Kidney (tissue), 14 donors: ENCODE results near the gene PTPRG. TPM values are rescaled to one million over a fixed set of nuclear protein-coding genes. Genes with fewer than 3 reads are reported as not detected.

Experiments used
- DNase-seq, 5 donors: peaks; one replicate each; pipeline ENCODE4 v3.0.0-alpha.2; 2013 to 2020
- FAIRE-seq: peaks from 2 replicates; lab custom pipeline; 2012; peaks lifted over from hg19 to GRCh38; lab: Jason Lieb, UNC
- H3K27ac ChIP-seq, 2 donors: one replicate each; pipeline ENCODE4 v1.7.0; 2013; ENCODE audit warnings: low read depth in 2 of 2, low read length in 2 of 2, inconsistent platforms in 1 of 2
- H3K27me3 ChIP-seq: one replicate; pipeline ENCODE4 v1.7.1; 2013; ENCODE audit warnings: low read length, inconsistent platforms; ENCODE audit not compliant: control insufficient read depth, insufficient read depth
- H3K36me3 ChIP-seq, 3 donors: one replicate each; pipeline versions ENCODE4 v1.7.0 to v1.7.1; 2013; ENCODE audit warnings: low read length in 3 of 3, control low read depth in 1 of 3, inconsistent platforms in 1 of 3; ENCODE audit not compliant: insufficient read depth in 3 of 3, control insufficient read depth in 2 of 3
- H3K4me1 ChIP-seq, 3 donors: one replicate each; pipeline versions ENCODE4 v1.7.0 to v1.7.1; 2013; ENCODE audit warnings: low read length in 3 of 3, inconsistent platforms in 1 of 3, low read depth in 1 of 3; ENCODE audit not compliant: control insufficient read depth in 2 of 3, insufficient read depth in 2 of 3
- H3K4me3 ChIP-seq, 3 donors: one replicate each; pipeline versions ENCODE4 v1.7.0 to v1.8.1; 2013; ENCODE audit warnings: low read length in 3 of 3, control low read depth in 1 of 3, inconsistent platforms in 1 of 3
- H3K9ac ChIP-seq, 3 donors: one replicate each; pipeline versions ENCODE4 v1.7.0 to v1.7.1; 2013; ENCODE audit warnings: low read length in 3 of 3, control low read depth in 1 of 3, inconsistent platforms in 1 of 3
- H3K9me3 ChIP-seq, 3 donors: one replicate each; pipeline versions ENCODE4 v1.7.0 to v1.7.1; 2013; ENCODE audit warnings: low read length in 3 of 3, control low read depth in 1 of 3, inconsistent platforms in 1 of 3; ENCODE audit not compliant: control insufficient read depth in 2 of 3, insufficient read depth in 1 of 3
- CTCF ChIP-seq: IDR thresholded peaks from 3 replicates; pipeline ENCODE4 v1.5.1; 2012; ENCODE audit warnings: mild to moderate bottlenecking, moderate library complexity, borderline replicate concordance; ENCODE audit not compliant: insufficient read depth; ENCODE audit errors: extremely low read depth
- intact Hi-C: fragments of 100-400 bp; cut with DNase I; formaldehyde crosslinking; loops from one replicate; pipeline ENCODE4 v1.11.1; 2022
- polyA plus RNA-seq: library from polyadenylated mRNA; stranded (reverse); fragments of 350-450 nt; fragmentation: Illumina TruSeq; extraction: RNeasy Lipid Tissue Mini Kit (QIAGEN cat#74804); gene quantifications from one replicate; pipeline ENCODE4 v1.2.3, GENCODE V29; 2014; ENCODE audit warnings: low read depth, low replicate concordance; ENCODE audit not compliant: insufficient read depth
- total RNA-seq: library from RNA; stranded (reverse); fragmentation: NEBNext Ultra II Directional; extraction: Animal tissue kit (Norgen Biotek cat#: 25700); gene quantifications from one replicate; pipeline ENCODE4 v1.2.1, GENCODE V29; 2021
- donor health status: control.
- donor health status: control.
- donor health status: control.
- donor health status: control.
- donor health status: control.
- donor health status: DM: yes; HTN: yes; CAD: no.
- donor health status: Normal renal cell carcinoma (clear cell type).

PTPRG gene
- total and polyA plus RNA-seq, 2 donors from 2014 or later: 9.2 to 154 TPM

DNA sequence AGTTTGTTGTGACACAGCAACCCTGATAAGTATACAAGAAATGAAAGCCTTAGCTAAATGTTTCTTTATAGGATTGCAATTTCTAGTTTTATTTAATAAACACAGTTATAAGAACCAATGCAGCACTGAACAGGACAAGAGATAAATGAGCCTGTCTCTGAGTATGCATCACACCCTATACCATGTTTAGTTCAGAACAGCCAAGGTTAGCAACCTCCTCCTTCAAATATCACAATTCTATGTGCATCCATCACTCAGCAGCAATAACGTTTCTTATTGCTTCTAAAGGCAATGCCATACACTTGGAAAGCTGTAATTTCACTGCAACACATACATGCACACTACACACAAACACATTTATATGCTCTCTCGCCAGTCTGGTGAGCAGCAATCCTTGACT lies 280.6 kb downstream of the PTPRG start:
- intact Hi-C loops: no loop called here
- H3K36me3 ChIP-seq: no peaks in the 10 kb centered on the region
- no peak for TF ChIP-seq CTCF
- H3K9me3 ChIP-seq: no peaks in the 10 kb centered on the region
- H3K4me1 ChIP-seq: peaks cover 0 to 29% (median 11%) of the 10 kb centered on the region in 3 donors
- no peak overlapping the region for H3K27ac ChIP-seq
- H3K9ac ChIP-seq: no peak overlapping the region
- DNase-seq: no peak
- H3K27me3 ChIP-seq: no peaks in the 10 kb centered on the region
- H3K4me3 ChIP-seq: peak overlapping the region in 2 of 3 donors; percentile 1 to 4
- no peak for FAIRE-seq

GRCh38 chr3:61844346-61844745 lies 283.0 kb downstream of the PTPRG start:
- peaks cover 3 to 43% (median 28%) of the 10 kb centered on the region in 3 donors for H3K4me1 ChIP-seq
- no peaks in the 10 kb centered on the region for H3K27me3 ChIP-seq
- FAIRE-seq: no peak

GRCh38 chr3:61846488-61846887 lies 285.1 kb downstream of the PTPRG start:
- DNase-seq: no peak
- Histone ChIP-seq H3K9me3 (no peaks in the 10 kb centered on the region), H3K36me3 (no peaks in the 10 kb centered on the region), H3K4me1 (peaks cover 3 to 42% (median 28%) of the 10 kb centered on the region in 3 donors), H3K9ac (no peak overlapping the region), H3K27ac (no peak overlapping the region), H3K27me3 (no peaks in the 10 kb centered on the region), H3K4me3 (no peak overlapping the region)
- intact Hi-C loops: no loop called here
- no peak for FAIRE-seq
- TF ChIP-seq CTCF: no peak

More at GRCh38 chr3:61844346-61844745, 283.0 kb downstream of the PTPRG start:
- Histone ChIP-seq H3K9ac (no peak overlapping the region), H3K27ac (no peak overlapping the region), H3K4me3 (no peak overlapping the region), H3K9me3 (no peaks in the 10 kb centered on the region), H3K36me3 (no peaks in the 10 kb centered on the region)
- intact Hi-C loops: no loop called here
- TF ChIP-seq CTCF: no peak
- no peak for DNase-seq
